HCT116 (cell line): ENCODE measurements around the gene BTBD10. TPM values are rescaled to one million over a fixed set of nuclear protein-coding genes. Genes with fewer than 3 reads are reported as not detected.

Experiments used
- ATAC-seq: fragments of 200-7000 bp; cut with Tn5 transposase; 2 replicates; pipeline ENCODE4 v1.9.1; 2020; ENCODE audit warnings: mild to moderate bottlenecking, moderate library complexity
- BruUV-seq: library from RNA; stranded (reverse); fragments of 400-500 nt; replicated peaks from 2 replicates; lab custom pipeline; 2021; lab: Mats Ljungman, UMichigan
- CTCF ChIA-PET: fragments of 300-600 bp; sonication (Branson Sonifier 250); formaldehyde crosslinking; loops from one replicate; lab custom pipeline; 2021; ENCODE audit warnings: antibody characterized with exemption; lab: Charles Lee
- POLR2A ChIA-PET: fragments of 300-600, 350-600 bp; sonication (Branson Sonifier 250); formaldehyde crosslinking; loops from one replicate; lab custom pipeline; 2021; ENCODE audit warnings: antibody characterized with exemption; lab: Charles Lee
- RAD21 ChIA-PET, 2 experiments: fragments of 300-600 bp; sonication (Branson Sonifier 250); formaldehyde crosslinking; loops; one replicate each; lab custom pipeline; 2023; ENCODE audit warnings: low total read pairs in 2 of 2; ENCODE audit not compliant: uncharacterized antibody in 2 of 2, unreplicated experiment in 2 of 2, low non-redundant PET in 1 of 2; lab: Charles Lee
- DNase-seq: peaks from one replicate; pipeline ENCODE4 v3.0.0-alpha.2; 2010; ENCODE audit warnings: low read depth, low spot score
- H2AFZ ChIP-seq: fragments of 200-600 bp; shearing (Covaris generic), sonication (generic); 2 replicates; pipeline ENCODE4 v1.6.1; 2017; ENCODE audit warnings: low read depth, mixed run types, mixed read lengths, antibody characterized with exemption, low read length; ENCODE audit not compliant: poor library complexity, severe bottlenecking
- H3K27ac ChIP-seq: 2 replicates; pipeline ENCODE4 v1.5.1; 2012; ENCODE audit warnings: low read depth, low read length
- H3K27me3 ChIP-seq: fragments of 200-600 bp; sonication (generic); 2 replicates; pipeline ENCODE4 v1.6.1; 2016; ENCODE audit warnings: mixed run types, low read length, mixed read lengths; ENCODE audit not compliant: insufficient read depth
- H3K36me3 ChIP-seq, 2 experiments: fragments of 200-500 bp in 1 of 2; fragments of 200-600 bp in 1 of 2; sonication (Bioruptor generic) in 1 of 2; sonication (generic) in 1 of 2; 2 replicates each; pipeline versions ENCODE4 v1.5.1 to v1.6.1; 2014 to 2016; ENCODE audit warnings: low read length in 2 of 2, inconsistent platforms in 1 of 2, mixed read lengths in 1 of 2, mixed run types in 1 of 2; ENCODE audit not compliant: insufficient read depth in 2 of 2, control insufficient read depth in 1 of 2
- H3K4me1 ChIP-seq, 2 experiments: fragments of 200-600 bp in 1 of 2; sonication (generic) in 1 of 2; 2 replicates each; pipeline versions ENCODE4 v1.5.1 to v1.6.1; 2012 to 2017; ENCODE audit warnings: low read length in 2 of 2, inconsistent platforms in 1 of 2, mild to moderate bottlenecking in 1 of 2, mixed read lengths in 1 of 2, mixed run types in 1 of 2, moderate library complexity in 1 of 2; ENCODE audit not compliant: insufficient read depth in 2 of 2, control insufficient read depth in 1 of 2
- H3K4me2 ChIP-seq: fragments of 200-600 bp; sonication (generic); 2 replicates; pipeline ENCODE4 v1.6.1; 2017; ENCODE audit warnings: mixed run types, low read length, mixed read lengths
- H3K4me3 ChIP-seq, 2 experiments: fragments of 200-600 bp in 1 of 2; sonication (generic) in 1 of 2; replicated peaks in 1 of 2; 2 replicates each; pipeline ENCODE4 v1.5.1; 2011 to 2016; ENCODE audit warnings: low read length in 2 of 2, control low read depth in 1 of 2, low read depth in 1 of 2, mild to moderate bottlenecking in 1 of 2, mixed read lengths in 1 of 2, mixed run types in 1 of 2
- H3K79me2 ChIP-seq: fragments of 200-600 bp; sonication (generic); 2 replicates; pipeline ENCODE4 v1.6.1; 2017; ENCODE audit warnings: mild to moderate bottlenecking, mixed run types, low read length, moderate library complexity, mixed read lengths; ENCODE audit not compliant: insufficient read depth
- H3K9ac ChIP-seq: fragments of 200-600 bp; sonication (generic); 2 replicates; pipeline ENCODE4 v1.6.1; 2016; ENCODE audit warnings: low read length, mixed read lengths
- H3K9me2 ChIP-seq: fragments of 200-600 bp; sonication (generic), shearing (Covaris generic); 2 replicates; pipeline ENCODE4 v1.6.1; 2017; ENCODE audit warnings: mixed run types, mild to moderate bottlenecking, moderate library complexity; ENCODE audit not compliant: insufficient read depth
- H3K9me3 ChIP-seq, 2 experiments: fragments of 200-500 bp in 1 of 2; fragments of 200-600 bp in 1 of 2; sonication (Bioruptor generic) in 1 of 2; sonication (generic) in 1 of 2; 2 replicates each; pipeline ENCODE4 v1.6.1; 2014 to 2017; ENCODE audit warnings: low read length in 2 of 2, mixed read lengths in 2 of 2, inconsistent platforms in 1 of 2, low read depth in 1 of 2, mild to moderate bottlenecking in 1 of 2, mixed run types in 1 of 2, moderate library complexity in 1 of 2; ENCODE audit not compliant: control insufficient read depth in 1 of 2, insufficient read depth in 1 of 2
- H4K20me1 ChIP-seq: fragments of 200-600 bp; sonication (generic), shearing (Covaris generic); 2 replicates; pipeline ENCODE4 v1.6.1; 2017; ENCODE audit warnings: mixed run types, mild to moderate bottlenecking, moderate library complexity; ENCODE audit not compliant: insufficient read depth
- ATF3 ChIP-seq: IDR thresholded peaks from 2 replicates; pipeline ENCODE4 v1.6.1; 2012
- CBX3 ChIP-seq: IDR thresholded peaks from 2 replicates; pipeline ENCODE4 v1.6.1; 2012; ENCODE audit warnings: low read depth
- EZH2 ChIP-seq: fragments of 200-600 bp; sonication (generic); IDR thresholded peaks from 2 replicates; pipeline ENCODE4 v1.6.1; 2017; ENCODE audit warnings: antibody characterized with exemption, mixed run types
- REST ChIP-seq: IDR thresholded peaks from 2 replicates; pipeline ENCODE4 v1.6.1; 2012; ENCODE audit warnings: low read depth
- SIN3A ChIP-seq: IDR thresholded peaks from 2 replicates; pipeline ENCODE4 v1.6.1; 2012; ENCODE audit warnings: low read depth
- SP1 ChIP-seq: IDR thresholded peaks from 2 replicates; pipeline ENCODE4 v1.6.1; 2012; ENCODE audit warnings: low read depth
- SRF ChIP-seq: IDR thresholded peaks from 2 replicates; pipeline ENCODE4 v1.6.1; 2012; ENCODE audit warnings: low read depth
- YY1 ChIP-seq: IDR thresholded peaks from 2 replicates; pipeline ENCODE4 v1.6.1; 2011; ENCODE audit warnings: low read length, low read depth, moderate library complexity, mild to moderate bottlenecking; ENCODE audit not compliant: insufficient replicate concordance; ENCODE audit errors: extremely low read depth
- ZNF274 ChIP-seq: fragments of 200-500 bp; sonication (Bioruptor generic); IDR thresholded peaks from 2 replicates; pipeline ENCODE4 v1.6.1; 2014; ENCODE audit warnings: mild to moderate bottlenecking, low read depth, low read length, inconsistent platforms
- intact Hi-C: fragments of 100-400 bp; cut with micrococcal nuclease; formaldehyde crosslinking; loops from 2 replicates; pipeline ENCODE4 v1.10.0; 2022
- total RNA-seq: library from RNA; stranded (reverse); gene quantifications from one replicate; pipeline ENCODE4 v1.2.1, GENCODE V29; 2021; ENCODE audit not compliant: unreplicated experiment
- TF ChIP-seq, protein P1 (sequence below): IDR thresholded peaks from 2 replicates; pipeline ENCODE4 v1.6.1; 2011; ENCODE audit warnings: mild to moderate bottlenecking, low read length, moderate library complexity; ENCODE audit not compliant: insufficient replicate concordance; ENCODE audit errors: extremely low read depth

The BTBD10 gene
- total RNA-seq, 1 experiment from 2014 or later = 17.0 TPM

GRCh38 chr11:13388741-13389140, 74.3 kb downstream of the BTBD10 start:
- no TSS peak for BruUV-seq
- ChIA-PET CTCF (interaction anchor here (0.7 kb wide), 1 partner anchor 26 kb away, joined by 3 read pairs; no protein-coding TSS in a partner anchor), RAD21 (no interaction called here), POLR2A (no interaction called here)
- Histone ChIP-seq H3K4me1 (no peaks in the 10 kb centered on the region), H3K4me3 (no peak overlapping the region), H3K27ac (no peak overlapping the region), H2AFZ (no peak overlapping the region), H4K20me1 (0 out of 2 replicates have a peak, but pooled peaks cover 5% of the 10 kb centered on the region), H3K27me3 (no peaks in the 10 kb centered on the region), H3K9me3 (no peaks in the 10 kb centered on the region), H3K36me3 (peaks cover 0 to 8% of the 10 kb centered on the region in 2 experiments; a peak in 1 of 4 replicates), H3K79me2 (no peaks in the 10 kb centered on the region), H3K4me2 (no peak overlapping the region), H3K9me2 (no peaks in the 10 kb centered on the region), H3K9ac (no peak overlapping the region)
- ATAC-seq (no peak), DNase-seq (no peak)
- no peak for TF ChIP-seq YY1
- TF ChIP-seq, protein P1, sequence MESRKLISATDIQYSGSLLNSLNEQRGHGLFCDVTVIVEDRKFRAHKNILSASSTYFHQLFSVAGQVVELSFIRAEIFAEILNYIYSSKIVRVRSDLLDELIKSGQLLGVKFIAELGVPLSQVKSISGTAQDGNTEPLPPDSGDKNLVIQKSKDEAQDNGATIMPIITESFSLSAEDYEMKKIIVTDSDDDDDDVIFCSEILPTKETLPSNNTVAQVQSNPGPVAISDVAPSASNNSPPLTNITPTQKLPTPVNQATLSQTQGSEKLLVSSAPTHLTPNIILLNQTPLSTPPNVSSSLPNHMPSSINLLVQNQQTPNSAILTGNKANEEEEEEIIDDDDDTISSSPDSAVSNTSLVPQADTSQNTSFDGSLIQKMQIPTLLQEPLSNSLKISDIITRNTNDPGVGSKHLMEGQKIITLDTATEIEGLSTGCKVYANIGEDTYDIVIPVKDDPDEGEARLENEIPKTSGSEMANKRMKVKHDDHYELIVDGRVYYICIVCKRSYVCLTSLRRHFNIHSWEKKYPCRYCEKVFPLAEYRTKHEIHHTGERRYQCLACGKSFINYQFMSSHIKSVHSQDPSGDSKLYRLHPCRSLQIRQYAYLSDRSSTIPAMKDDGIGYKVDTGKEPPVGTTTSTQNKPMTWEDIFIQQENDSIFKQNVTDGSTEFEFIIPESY = no peak
- no peak for TF ChIP-seq CBX3
- no peak for TF ChIP-seq EZH2
- TF ChIP-seq SRF = no peak
- no peak for TF ChIP-seq SP1
- intact Hi-C loops = loop anchor here (10.0 kb wide), 1 partner anchor 424 kb away; no protein-coding TSS in a partner anchor

DNA sequence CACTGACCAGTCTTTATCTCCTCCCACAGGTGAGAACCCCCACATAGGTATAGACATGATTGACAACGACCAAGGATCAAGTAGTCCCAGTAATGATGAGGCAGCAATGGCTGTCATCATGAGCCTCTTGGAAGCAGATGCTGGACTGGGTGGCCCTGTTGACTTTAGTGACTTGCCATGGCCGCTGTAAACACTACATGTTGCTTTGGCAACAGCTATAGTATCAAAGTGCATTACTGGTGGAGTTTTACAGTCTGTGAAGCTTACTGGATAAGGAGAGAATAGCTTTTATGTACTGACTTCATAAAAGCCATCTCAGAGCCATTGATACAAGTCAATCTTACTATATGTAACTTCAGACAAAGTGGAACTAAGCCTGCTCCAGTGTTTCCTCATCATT, 76.5 kb downstream of the BTBD10 start:
- peaks cover 0 to 8% of the 10 kb centered on the region in 2 experiments; a peak in 1 of 4 replicates for H3K36me3 ChIP-seq
- RAD21 ChIA-PET = no interaction called here
- TF ChIP-seq REST = no peak
- TF ChIP-seq, protein P1 = no peak
- no peak for TF ChIP-seq CBX3
- TF ChIP-seq ATF3 = no peak
- no peak for TF ChIP-seq SP1
- TF ChIP-seq ZNF274 = no peak
- TF ChIP-seq SIN3A = no peak

More for the DNA sequence above, 76.5 kb downstream of the BTBD10 start:
- Histone ChIP-seq H3K4me1 (no peaks in the 10 kb centered on the region), H3K79me2 (no peaks in the 10 kb centered on the region), H3K27me3 (no peaks in the 10 kb centered on the region), H3K9ac (no peak overlapping the region), H3K27ac (no peak overlapping the region), H3K9me3 (no peaks in the 10 kb centered on the region), H3K4me2 (no peak overlapping the region), H3K4me3 (no peak overlapping the region), H4K20me1 (0 out of 2 replicates have a peak, but pooled peaks cover 5% of the 10 kb centered on the region), H3K9me2 (no peaks in the 10 kb centered on the region), H2AFZ (no peak overlapping the region)
- CTCF ChIA-PET = interaction anchor here (1.3 to 4.2 kb wide), 3 partner anchors 11 to 177 kb away, joined by 3 to 57 read pairs (median 6); no protein-coding TSS in a partner anchor
- intact Hi-C loops = loop anchor here (10.0 kb wide), 1 partner anchor 422 kb away; no protein-coding TSS in a partner anchor
- ATAC-seq = no peak
- BruUV-seq = no TSS peak
- POLR2A ChIA-PET = no interaction called here
- DNase-seq = no peak
